GM12873 (cell line): Measurements from ENCODE around the gene MKLN1.

Source experiments
- TF ChIP-seq, protein P1 (sequence below): IDR thresholded peaks from 2 replicates; pipeline ENCODE4 v1.5.1; 2012; ENCODE audit warnings: low read depth, mild to moderate bottlenecking, moderate library complexity, low read length, control low read depth; ENCODE audit not compliant: insufficient read depth; ENCODE audit errors: missing control alignments

The MKLN1 gene

DNA sequence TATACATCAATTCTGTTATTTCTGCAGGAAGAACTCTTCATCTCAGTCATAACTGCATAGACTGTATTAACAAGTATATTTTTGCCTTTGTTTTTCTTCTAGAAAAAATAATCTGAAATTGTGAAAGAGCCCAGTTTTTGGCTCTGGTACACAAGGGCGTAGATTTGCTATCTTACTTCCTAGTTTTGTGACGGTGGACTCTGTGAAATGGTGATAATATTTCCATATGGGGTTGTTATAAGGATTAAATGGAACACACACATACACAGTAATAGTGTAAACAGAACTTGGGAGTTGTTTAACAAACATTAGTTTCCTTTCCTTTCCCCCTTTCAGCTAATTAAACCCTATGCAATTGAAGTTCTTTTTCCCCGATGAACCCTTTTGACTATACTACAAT is 108.7 kb downstream of the MKLN1 start:
- TF ChIP-seq, protein P1, sequence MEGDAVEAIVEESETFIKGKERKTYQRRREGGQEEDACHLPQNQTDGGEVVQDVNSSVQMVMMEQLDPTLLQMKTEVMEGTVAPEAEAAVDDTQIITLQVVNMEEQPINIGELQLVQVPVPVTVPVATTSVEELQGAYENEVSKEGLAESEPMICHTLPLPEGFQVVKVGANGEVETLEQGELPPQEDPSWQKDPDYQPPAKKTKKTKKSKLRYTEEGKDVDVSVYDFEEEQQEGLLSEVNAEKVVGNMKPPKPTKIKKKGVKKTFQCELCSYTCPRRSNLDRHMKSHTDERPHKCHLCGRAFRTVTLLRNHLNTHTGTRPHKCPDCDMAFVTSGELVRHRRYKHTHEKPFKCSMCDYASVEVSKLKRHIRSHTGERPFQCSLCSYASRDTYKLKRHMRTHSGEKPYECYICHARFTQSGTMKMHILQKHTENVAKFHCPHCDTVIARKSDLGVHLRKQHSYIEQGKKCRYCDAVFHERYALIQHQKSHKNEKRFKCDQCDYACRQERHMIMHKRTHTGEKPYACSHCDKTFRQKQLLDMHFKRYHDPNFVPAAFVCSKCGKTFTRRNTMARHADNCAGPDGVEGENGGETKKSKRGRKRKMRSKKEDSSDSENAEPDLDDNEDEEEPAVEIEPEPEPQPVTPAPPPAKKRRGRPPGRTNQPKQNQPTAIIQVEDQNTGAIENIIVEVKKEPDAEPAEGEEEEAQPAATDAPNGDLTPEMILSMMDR: no peak

DNA sequence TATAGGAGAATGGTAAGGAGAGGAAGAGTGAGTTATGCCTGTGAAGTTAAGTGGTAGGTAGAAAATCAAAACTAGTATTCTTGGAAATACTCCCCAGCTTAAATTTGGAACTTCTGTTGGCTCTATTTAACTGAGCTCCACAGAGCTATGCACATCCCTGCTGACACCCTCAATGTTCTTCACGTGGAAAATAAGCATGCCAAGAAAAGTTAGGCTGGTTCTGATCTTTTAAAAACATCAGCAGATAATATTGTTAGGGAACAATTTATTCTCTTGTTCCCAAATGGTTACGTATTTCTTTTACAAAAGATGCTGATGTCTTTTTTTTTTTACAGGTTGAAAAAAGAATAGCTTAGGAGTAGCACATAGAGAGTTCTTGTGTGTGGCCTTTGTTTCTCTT is 111.3 kb downstream of the MKLN1 start:
- TF ChIP-seq, protein P1: no peak

DNA sequence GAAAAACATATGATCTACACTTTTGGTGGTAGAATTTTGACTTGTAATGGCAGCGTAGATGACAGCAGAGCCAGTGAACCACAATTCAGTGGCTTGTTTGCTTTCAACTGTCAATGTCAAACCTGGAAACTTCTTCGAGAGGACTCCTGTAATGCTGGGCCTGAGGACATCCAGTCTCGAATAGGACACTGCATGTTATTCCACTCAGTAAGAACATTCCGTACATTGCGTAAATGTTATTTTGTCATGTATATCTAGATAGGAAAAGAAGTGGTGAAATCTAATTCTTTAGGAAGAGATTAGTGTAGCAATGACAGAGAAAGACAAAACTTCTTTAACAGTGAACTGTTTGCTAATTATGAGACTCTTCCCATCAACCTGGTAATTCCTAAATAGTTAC is 115.8 kb downstream of the MKLN1 start:
- TF ChIP-seq, protein P1: no peak

DNA sequence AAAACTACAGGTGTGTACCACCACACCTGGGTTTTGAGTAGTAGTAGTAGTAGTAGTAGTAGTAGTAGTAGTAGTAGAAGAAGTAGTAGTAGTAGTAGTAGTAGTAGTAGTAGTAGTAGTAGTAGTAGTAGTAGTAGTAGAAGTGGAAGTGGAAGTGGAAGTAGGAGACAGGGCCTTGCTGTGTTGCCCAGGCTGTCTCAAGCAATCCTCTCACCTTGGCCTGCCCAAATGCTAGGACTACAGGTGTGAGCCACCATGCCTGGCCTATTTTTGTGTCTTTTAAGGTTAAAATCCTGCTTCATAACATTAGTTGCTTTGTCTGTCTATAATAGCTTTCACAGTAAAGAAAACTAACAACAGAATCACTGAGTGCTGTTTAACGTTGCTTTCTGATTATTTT is 117.0 kb downstream of the MKLN1 start:
- TF ChIP-seq, protein P1: no peak

DNA sequence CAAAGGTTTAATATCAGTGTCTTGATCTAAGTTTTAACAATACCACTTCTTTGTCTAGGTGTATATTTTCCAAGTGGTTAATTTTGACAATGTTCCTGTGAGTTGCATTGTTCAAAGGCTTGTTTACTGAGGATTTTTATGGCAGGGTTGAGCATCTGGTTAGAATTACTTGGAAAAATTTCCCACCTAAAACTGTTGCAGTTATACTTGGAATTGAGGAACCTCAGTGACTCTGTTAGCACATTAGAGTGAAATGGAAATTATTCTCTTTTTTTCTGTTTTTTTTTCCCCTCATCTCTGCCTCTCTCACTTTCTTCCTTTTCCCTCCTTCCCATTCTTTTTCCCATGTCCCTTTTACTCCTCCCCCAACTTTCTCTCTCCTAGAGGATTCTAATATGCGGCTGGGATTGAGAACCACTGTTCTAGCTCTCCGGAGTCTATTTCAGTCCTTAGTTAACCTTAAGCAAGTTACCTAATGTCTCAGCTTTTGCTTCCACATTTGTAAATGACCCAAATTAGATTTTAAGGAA is 121.8 kb downstream of the MKLN1 start:
- TF ChIP-seq, protein P1: no peak

DNA sequence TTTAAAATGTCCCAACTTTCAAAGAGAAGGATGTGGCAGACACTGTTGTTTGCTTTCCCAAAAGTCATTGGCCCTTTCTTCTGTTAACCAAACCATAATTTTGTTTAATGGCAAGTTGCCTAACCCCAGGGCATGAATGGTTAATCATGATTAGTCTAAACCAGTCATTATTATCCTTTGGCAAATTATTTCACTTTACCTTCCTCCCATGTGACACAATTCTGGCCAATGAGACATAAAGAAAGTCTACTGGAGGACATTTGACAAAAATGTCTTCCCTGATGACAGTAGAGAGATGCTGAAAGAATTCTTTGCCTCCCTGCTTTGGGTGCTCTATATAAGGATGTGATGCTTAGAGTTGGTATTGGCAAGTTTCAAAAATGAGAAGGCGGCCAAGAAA is 126.8 kb downstream of the MKLN1 start:
- TF ChIP-seq, protein P1: no peak

DNA sequence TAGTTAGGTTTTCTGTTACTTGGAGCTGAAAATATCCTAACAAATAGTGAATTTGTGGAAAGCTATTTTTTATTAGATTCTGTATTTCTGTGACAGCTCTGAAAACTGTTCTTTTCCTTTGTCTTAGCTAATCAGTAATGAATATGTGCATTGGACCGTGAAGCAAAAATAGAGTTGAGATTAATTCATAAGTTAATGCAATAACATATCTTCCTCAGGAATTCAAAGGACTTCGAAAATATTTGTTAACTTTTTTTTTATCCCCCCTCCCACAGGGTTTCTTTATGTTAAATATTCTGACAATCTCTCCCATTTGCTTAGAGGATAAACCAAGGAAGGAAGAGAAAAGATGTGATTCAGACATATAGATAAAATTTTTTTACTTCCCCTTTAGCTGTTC is 127.3 kb downstream of the MKLN1 start:
- TF ChIP-seq, protein P1: no peak
